Measurements from ENCODE around the gene MZT1.

- TF ChIP-seq POLR2AphosphoS5 (IDR thresholded peaks at IDR 0.05; ENCODE audit: low read depth, low read length): no peak
- TF ChIP-seq REST (IDR thresholded peaks at IDR 0.05; ENCODE audit: insufficient read depth in 1 of 2, low read depth in 2 of 2, low read length in 2 of 2): no peak
- TF ChIP-seq SIN3A (IDR thresholded peaks at IDR 0.05; ENCODE audit: borderline replicate concordance, insufficient read depth, low read length): no peak
- no peak for TF ChIP-seq TAF1 (IDR thresholded peaks at IDR 0.05; ENCODE audit: borderline replicate concordance, insufficient read depth, low read length)
Measured at GRCh38 chr13:72693832-72694231, 33.6 kb downstream of the MZT1 start.
